Progenitor cell of endocrine pancreas (in vitro differentiated cells): ENCODE results near the gene MAP4. TPM values are rescaled to one million over a fixed set of nuclear protein-coding genes. Genes with fewer than 3 reads are reported as not detected.

Experiments
- DNase-seq: peaks from one replicate; pipeline ENCODE4 v3.0.0; 2021; ENCODE audit warnings: low spot score; ENCODE audit not compliant: unreplicated experiment
- H3K27ac Mint-ChIP-seq: 2 replicates; pipeline ENCODE4 v1.8.0; 2021; ENCODE audit warnings: mild to moderate bottlenecking, moderate library complexity, mixed read lengths
- H3K27me3 Mint-ChIP-seq: 2 replicates; pipeline ENCODE4 v1.8.0; 2021; ENCODE audit warnings: mixed read lengths
- H3K36me3 Mint-ChIP-seq: 2 replicates; pipeline ENCODE4 v1.8.0; 2022; ENCODE audit warnings: mixed read lengths; ENCODE audit not compliant: insufficient read depth
- H3K4me1 Mint-ChIP-seq: 2 replicates; pipeline ENCODE4 v1.8.0; 2021; ENCODE audit warnings: low read depth, mixed read lengths
- H3K4me3 Mint-ChIP-seq: 2 replicates; pipeline ENCODE4 v1.8.0; 2021; ENCODE audit warnings: low read depth, mild to moderate bottlenecking, moderate library complexity, mixed read lengths
- H3K9me3 Mint-ChIP-seq: 2 replicates; pipeline ENCODE4 v1.8.0; 2021; ENCODE audit warnings: low read depth, mixed read lengths
- CTCF ChIP-seq: fragments of 200-600 bp; sonication (generic); IDR thresholded peaks from one replicate; pipeline ENCODE4 v1.5.0; 2021; ENCODE audit warnings: antibody characterized with exemption, mild to moderate bottlenecking; ENCODE audit not compliant: unreplicated experiment
- total RNA-seq: library from RNA; stranded (reverse); gene quantifications from 2 replicates; pipeline ENCODE4 v1.2.1, GENCODE V29; 2021

MAP4 gene
- total RNA-seq, 1 donor from 2014 or later: 121 TPM

- no peak overlapping the region for H3K4me3 Mint-ChIP-seq
These were observed 146.1 kb downstream of the MAP4 start for GRCh38 chr3:47870156-47870555.

GRCh38 chr3:47868306-47868705 lies 147.9 kb downstream of the MAP4 start:
- no peak overlapping the region for H3K4me3 Mint-ChIP-seq
- no peaks in the 10 kb centered on the region for H3K27me3 Mint-ChIP-seq
- DNase-seq: no peak
- H3K27ac Mint-ChIP-seq: no peak overlapping the region
- peaks cover 8% of the 10 kb centered on the region for H3K4me1 Mint-ChIP-seq
- peaks cover 36% of the 10 kb centered on the region for H3K36me3 Mint-ChIP-seq
- TF ChIP-seq CTCF: no peak
- no peaks in the 10 kb centered on the region for H3K9me3 Mint-ChIP-seq

More at GRCh38 chr3:47870156-47870555, 146.1 kb downstream of the MAP4 start:
- peaks cover 15% of the 10 kb centered on the region for H3K4me1 Mint-ChIP-seq
- H3K27ac Mint-ChIP-seq: no peak overlapping the region
- H3K36me3 Mint-ChIP-seq: peaks cover 33% of the 10 kb centered on the region
- DNase-seq: no peak
- no peaks in the 10 kb centered on the region for H3K27me3 Mint-ChIP-seq
- TF ChIP-seq CTCF: no peak
- H3K9me3 Mint-ChIP-seq: no peaks in the 10 kb centered on the region

GRCh38 chr3:47867451-47868044 lies 148.7 kb downstream of the MAP4 start:
- Mint-ChIP-seq H3K4me1 (peaks cover 8% of the 10 kb centered on the region), H3K4me3 (no peak overlapping the region), H3K36me3 (peaks cover 37% of the 10 kb centered on the region), H3K9me3 (no peaks in the 10 kb centered on the region), H3K27me3 (no peaks in the 10 kb centered on the region), H3K27ac (no peak overlapping the region)
- no peak for TF ChIP-seq CTCF
- DNase-seq: no peak

- Mint-ChIP-seq H3K36me3 (peaks cover 29% of the 10 kb centered on the region), H3K27ac (peak overlapping the region; percentile 46), H3K9me3 (no peaks in the 10 kb centered on the region), H3K27me3 (no peaks in the 10 kb centered on the region), H3K4me3 (no peak overlapping the region), H3K4me1 (peaks cover 2% of the 10 kb centered on the region)
- no peak for TF ChIP-seq CTCF
- no peak for DNase-seq
These were observed 151.0 kb downstream of the MAP4 start for GRCh38 chr3:47865192-47865591.

- Mint-ChIP-seq H3K4me3 (no peak overlapping the region), H3K4me1 (peaks cover 2% of the 10 kb centered on the region), H3K27ac (peak overlapping the region; percentile 20), H3K36me3 (peaks cover 25% of the 10 kb centered on the region), H3K9me3 (no peaks in the 10 kb centered on the region), H3K27me3 (no peaks in the 10 kb centered on the region)
- no peak for TF ChIP-seq CTCF
- no peak for DNase-seq
These were observed 152.7 kb downstream of the MAP4 start for GRCh38 chr3:47863391-47864128.
